SU-DHL-6 (cell line): ENCODE measurements around the gene ARMC5.
"Not testable (repeated sequence)": the region's sequence is repeated elsewhere in the genome, so short reads cannot be mapped to it uniquely, and the experiment has no call there.

ENCODE experiments used
- H2AFZ ChIP-seq: fragments of 200-600 bp; sonication (generic); 2 replicates; pipeline ENCODE4 v1.6.1; 2014; ENCODE audit warnings: low read depth, mild to moderate bottlenecking, moderate library complexity, mixed read lengths, antibody characterized with exemption, low read length; ENCODE audit not compliant: severe bottlenecking
- H3F3A ChIP-seq: fragments of 200-600 bp; shearing (Covaris generic); 2 replicates; pipeline ENCODE4 v1.6.0; 2016; ENCODE audit warnings: antibody characterized with exemption, mild to moderate bottlenecking; ENCODE audit not compliant: insufficient read depth
- H3K27ac ChIP-seq: fragments of 200-600 bp; sonication (generic); 2 replicates; pipeline ENCODE4 v1.5.1; 2016; ENCODE audit warnings: low read depth, mild to moderate bottlenecking, low read length, moderate library complexity, mixed read lengths
- H3K27me3 ChIP-seq: fragments of 200-600 bp; sonication (generic), shearing (Covaris generic); 2 replicates; pipeline ENCODE4 v1.6.0; 2014; ENCODE audit warnings: mild to moderate bottlenecking, low read length
- H3K36me3 ChIP-seq: fragments of 200-600 bp; sonication (generic); 2 replicates; pipeline ENCODE4 v1.6.1; 2014; ENCODE audit warnings: mild to moderate bottlenecking, low read length, mixed read lengths
- H3K4me2 ChIP-seq: fragments of 300-600, 200-600 bp; shearing (Covaris generic), sonication (generic); 2 replicates; pipeline ENCODE4 v1.6.0; 2014; ENCODE audit warnings: low read length, low read depth, mild to moderate bottlenecking; ENCODE audit not compliant: poor library complexity, severe bottlenecking
- H3K4me3 ChIP-seq: fragments of 200-600 bp; sonication (generic); 2 replicates; pipeline ENCODE4 v1.5.1; 2014; ENCODE audit warnings: antibody characterized with exemption, low read length, mild to moderate bottlenecking, mixed read lengths; ENCODE audit not compliant: insufficient read depth, poor library complexity, severe bottlenecking
- H3K79me2 ChIP-seq: fragments of 200-600 bp; sonication (generic); 2 replicates; pipeline ENCODE4 v1.6.1; 2014; ENCODE audit warnings: mild to moderate bottlenecking, low read length, moderate library complexity; ENCODE audit not compliant: insufficient read depth
- H3K9ac ChIP-seq: fragments of 200-600 bp; sonication (generic); 2 replicates; pipeline ENCODE4 v1.7.0; 2014; ENCODE audit warnings: mild to moderate bottlenecking, low read length
- H3K9me2 ChIP-seq: fragments of 200-600 bp; sonication (generic); replicated peaks from 2 replicates; pipeline ENCODE4 v1.6.1; 2014; ENCODE audit warnings: low read length; ENCODE audit not compliant: insufficient read depth
- H3K9me3 ChIP-seq: fragments of 200-600 bp; sonication (generic); 2 replicates; pipeline ENCODE4 v1.6.1; 2014; ENCODE audit warnings: low read length, mixed read lengths; ENCODE audit not compliant: insufficient read depth
- H4K20me1 ChIP-seq: fragments of 200-600 bp; sonication (generic); 2 replicates; pipeline ENCODE4 v1.6.1; 2014; ENCODE audit warnings: low read depth, mild to moderate bottlenecking, antibody characterized with exemption, low read length, moderate library complexity, mixed read lengths
- EZH2phosphoT487 ChIP-seq: fragments of 200-600 bp; sonication (generic), shearing (Covaris generic); conservative IDR thresholded peaks from 2 replicates; pipeline ENCODE4 v1.6.1; 2018; ENCODE audit warnings: mild to moderate bottlenecking, antibody characterized with exemption, low read length, moderate library complexity, mixed read lengths
- TF ChIP-seq, protein P1 (sequence below): fragments of 200-600 bp; sonication (generic); IDR thresholded peaks from one replicate; pipeline ENCODE4 v1.5.1; 2017; ENCODE audit warnings: antibody characterized with exemption, mild to moderate bottlenecking, low read length, moderate library complexity; ENCODE audit not compliant: insufficient read depth, poor library complexity, severe bottlenecking

ARMC5 gene

DNA sequence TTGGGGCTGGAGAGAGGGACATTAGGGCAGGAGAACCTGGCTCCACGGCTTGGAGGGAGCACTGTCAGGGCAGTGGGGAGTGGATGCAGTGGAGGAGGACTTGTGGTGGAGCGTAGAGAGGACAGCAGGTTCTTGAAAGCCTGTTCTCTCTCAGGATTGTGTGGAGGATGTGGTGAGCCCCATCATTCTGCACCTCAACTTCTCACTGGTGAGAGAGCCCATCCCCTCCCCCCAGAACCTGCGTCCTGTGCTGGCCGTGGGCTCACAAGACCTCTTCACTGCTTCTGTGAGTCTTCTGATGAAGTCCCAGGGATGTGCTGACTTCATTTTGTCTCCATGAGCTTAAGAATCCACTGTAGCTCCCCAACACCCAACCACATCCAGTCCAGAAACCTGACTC is 44.6 kb upstream of the ARMC5 start:
- Histone ChIP-seq H3K9me3 (no peaks in the 10 kb centered on the region), H3K27me3 (no peaks in the 10 kb centered on the region), H3K36me3 (no peaks in the 10 kb centered on the region), H3K4me3 (no peak overlapping the region), H4K20me1 (no peaks in the 10 kb centered on the region), H3F3A (no peaks in the 10 kb centered on the region), H3K27ac (no peak overlapping the region), H3K79me2 (no peaks in the 10 kb centered on the region), H3K4me2 (no peak overlapping the region), H3K9ac (no peak overlapping the region), H3K9me2 (no peaks in the 10 kb centered on the region), H2AFZ (no peak overlapping the region)
- TF ChIP-seq EZH2phosphoT487: no peak
- TF ChIP-seq, protein P1, sequence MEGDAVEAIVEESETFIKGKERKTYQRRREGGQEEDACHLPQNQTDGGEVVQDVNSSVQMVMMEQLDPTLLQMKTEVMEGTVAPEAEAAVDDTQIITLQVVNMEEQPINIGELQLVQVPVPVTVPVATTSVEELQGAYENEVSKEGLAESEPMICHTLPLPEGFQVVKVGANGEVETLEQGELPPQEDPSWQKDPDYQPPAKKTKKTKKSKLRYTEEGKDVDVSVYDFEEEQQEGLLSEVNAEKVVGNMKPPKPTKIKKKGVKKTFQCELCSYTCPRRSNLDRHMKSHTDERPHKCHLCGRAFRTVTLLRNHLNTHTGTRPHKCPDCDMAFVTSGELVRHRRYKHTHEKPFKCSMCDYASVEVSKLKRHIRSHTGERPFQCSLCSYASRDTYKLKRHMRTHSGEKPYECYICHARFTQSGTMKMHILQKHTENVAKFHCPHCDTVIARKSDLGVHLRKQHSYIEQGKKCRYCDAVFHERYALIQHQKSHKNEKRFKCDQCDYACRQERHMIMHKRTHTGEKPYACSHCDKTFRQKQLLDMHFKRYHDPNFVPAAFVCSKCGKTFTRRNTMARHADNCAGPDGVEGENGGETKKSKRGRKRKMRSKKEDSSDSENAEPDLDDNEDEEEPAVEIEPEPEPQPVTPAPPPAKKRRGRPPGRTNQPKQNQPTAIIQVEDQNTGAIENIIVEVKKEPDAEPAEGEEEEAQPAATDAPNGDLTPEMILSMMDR: no peak

DNA sequence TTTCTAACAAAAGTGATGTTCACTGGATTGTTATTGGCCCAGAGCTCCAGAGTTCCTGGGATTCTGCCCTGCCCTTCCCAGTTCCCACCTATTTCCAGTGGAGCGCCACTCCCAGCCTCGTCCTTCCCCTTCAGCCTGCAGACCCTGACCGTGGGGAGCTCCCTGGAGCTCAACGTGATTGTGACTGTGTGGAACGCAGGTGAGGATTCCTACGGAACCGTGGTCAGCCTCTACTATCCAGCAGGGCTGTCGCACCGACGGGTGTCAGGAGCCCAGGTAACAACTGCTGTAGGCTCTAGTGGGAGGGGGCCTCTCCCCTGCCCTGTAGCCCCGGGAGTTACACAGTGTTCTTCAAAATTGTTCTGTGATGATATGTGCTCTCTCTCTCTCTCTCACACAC is 42.9 kb upstream of the ARMC5 start:
- Histone ChIP-seq H3K27ac (no peak overlapping the region), H3K9me3 (no peaks in the 10 kb centered on the region), H3F3A (no peaks in the 10 kb centered on the region), H3K4me3 (no peak overlapping the region), H3K9ac (no peak overlapping the region), H3K79me2 (no peaks in the 10 kb centered on the region), H2AFZ (no peak overlapping the region), H3K36me3 (no peaks in the 10 kb centered on the region), H3K27me3 (no peaks in the 10 kb centered on the region), H4K20me1 (no peaks in the 10 kb centered on the region), H3K9me2 (no peaks in the 10 kb centered on the region), H3K4me2 (no peak overlapping the region)
- TF ChIP-seq EZH2phosphoT487: no peak
- TF ChIP-seq, protein P1: no peak

DNA sequence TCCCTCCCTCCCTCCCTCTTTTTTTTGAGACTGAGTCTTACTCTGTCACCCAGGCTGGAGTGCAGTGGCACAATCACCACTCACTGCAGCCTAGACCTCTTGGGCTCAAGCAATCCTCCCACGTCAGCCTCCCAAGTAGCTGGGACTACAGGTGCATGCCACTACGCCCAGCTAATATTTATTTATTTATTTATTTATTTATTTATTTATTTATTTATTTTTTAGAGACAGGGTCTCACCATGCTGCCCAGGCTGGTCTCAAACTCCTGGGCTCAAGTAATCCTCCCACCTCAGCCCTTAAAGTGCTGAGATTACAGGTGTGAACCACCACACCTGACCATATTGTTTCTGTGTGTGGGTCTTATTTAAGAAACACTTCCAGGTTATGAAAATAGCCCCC is 42.3 kb upstream of the ARMC5 start:
- H3K27ac ChIP-seq, H3K27me3 ChIP-seq, H3K4me3 ChIP-seq, H2AFZ ChIP-seq, H3F3A ChIP-seq, H3K9me2 ChIP-seq, H3K9ac ChIP-seq, H3K9me3 ChIP-seq, H4K20me1 ChIP-seq, H3K79me2 ChIP-seq, H3K4me2 ChIP-seq, H3K36me3 ChIP-seq: not testable (repeated sequence)

DNA sequence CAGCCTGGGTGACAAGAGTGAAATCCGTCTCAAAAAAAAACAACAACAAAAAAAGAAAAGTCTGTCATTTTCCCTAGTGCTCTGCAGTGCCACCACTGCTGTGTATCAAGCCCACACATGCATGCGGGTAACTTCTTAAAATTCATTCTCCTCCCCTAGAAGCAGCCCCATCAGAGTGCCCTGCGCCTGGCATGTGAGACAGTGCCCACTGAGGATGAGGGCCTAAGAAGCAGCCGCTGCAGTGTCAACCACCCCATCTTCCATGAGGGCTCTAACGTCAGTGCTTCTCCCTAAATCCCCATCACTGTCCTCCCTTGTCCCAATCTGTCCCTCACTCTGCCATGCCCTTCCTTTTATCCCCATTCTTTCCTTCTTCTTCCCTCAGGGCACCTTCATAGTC is 41.4 kb upstream of the ARMC5 start:
- H3F3A ChIP-seq: no peaks in the 10 kb centered on the region
- H3K36me3 ChIP-seq: no peaks in the 10 kb centered on the region
- no peak for TF ChIP-seq EZH2phosphoT487
- TF ChIP-seq, protein P1: no peak

More for the DNA sequence above, 41.4 kb upstream of the ARMC5 start:
- Histone ChIP-seq H3K27me3 (no peaks in the 10 kb centered on the region; the same call in 1 of the 2 replicates), H3K4me3 (no peak overlapping the region), H3K4me2 (no peak overlapping the region), H3K9me3 (no peaks in the 10 kb centered on the region), H3K9me2 (no peaks in the 10 kb centered on the region), H4K20me1 (no peaks in the 10 kb centered on the region), H2AFZ (no peak overlapping the region), H3K79me2 (no peaks in the 10 kb centered on the region), H3K9ac (no peak overlapping the region), H3K27ac (no peak overlapping the region)
